ENCODE results near the gene PRKCA. TPM values are rescaled to one million over a fixed set of nuclear protein-coding genes. Genes with fewer than 3 reads are reported as not detected.

The PRKCA gene
- total and polyA plus RNA-seq, 10 of the 15 experiments (the other 5 are each of a cell fraction or from before 2014, with no cell fraction given), result 0.11 to 14.6 (median 0.72) TPM

DNA sequence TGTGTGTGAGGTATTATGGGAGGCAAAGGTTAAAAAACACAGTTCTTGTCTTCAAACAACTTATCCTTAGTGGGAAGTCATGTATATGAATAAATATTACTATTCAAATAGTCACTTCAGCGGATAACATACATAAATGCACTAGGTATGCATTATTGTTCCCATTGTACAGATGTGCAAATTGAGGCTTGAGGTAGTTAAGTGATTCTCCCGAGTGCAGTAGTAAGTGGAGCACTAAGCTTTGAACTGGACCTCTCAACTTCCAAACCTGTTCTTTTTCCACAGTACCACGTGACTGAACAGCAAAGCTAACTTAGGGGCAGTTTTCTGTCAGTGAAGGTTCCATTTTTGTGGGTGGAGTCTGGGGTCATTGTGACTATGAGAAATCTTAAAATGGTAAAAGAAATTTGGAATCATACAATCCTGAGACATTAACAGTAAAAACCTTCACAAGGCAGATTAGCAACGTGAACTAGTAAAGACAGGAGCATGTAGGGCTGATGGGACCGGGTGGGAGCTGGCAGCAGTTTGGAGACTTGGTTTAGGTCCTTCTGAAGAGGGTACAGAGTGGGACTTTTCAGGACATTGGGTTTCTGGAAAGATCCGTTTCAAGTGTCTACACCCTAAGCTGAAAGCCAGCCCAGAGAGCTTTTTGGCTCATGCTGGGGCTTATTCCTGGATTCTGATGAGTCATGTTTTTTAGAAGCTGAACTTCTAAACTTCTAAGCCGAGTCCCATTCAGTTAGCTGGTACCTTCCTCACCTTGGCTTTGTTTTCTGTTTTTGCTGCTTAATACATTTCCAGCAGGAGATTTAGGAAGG lies 204.9 kb downstream of the PRKCA start (continued):
- TF ChIP-seq TBL1XR1 (IDR thresholded peaks at IDR 0.05; ENCODE audit: low read depth, low read length), result no peak

DNA sequence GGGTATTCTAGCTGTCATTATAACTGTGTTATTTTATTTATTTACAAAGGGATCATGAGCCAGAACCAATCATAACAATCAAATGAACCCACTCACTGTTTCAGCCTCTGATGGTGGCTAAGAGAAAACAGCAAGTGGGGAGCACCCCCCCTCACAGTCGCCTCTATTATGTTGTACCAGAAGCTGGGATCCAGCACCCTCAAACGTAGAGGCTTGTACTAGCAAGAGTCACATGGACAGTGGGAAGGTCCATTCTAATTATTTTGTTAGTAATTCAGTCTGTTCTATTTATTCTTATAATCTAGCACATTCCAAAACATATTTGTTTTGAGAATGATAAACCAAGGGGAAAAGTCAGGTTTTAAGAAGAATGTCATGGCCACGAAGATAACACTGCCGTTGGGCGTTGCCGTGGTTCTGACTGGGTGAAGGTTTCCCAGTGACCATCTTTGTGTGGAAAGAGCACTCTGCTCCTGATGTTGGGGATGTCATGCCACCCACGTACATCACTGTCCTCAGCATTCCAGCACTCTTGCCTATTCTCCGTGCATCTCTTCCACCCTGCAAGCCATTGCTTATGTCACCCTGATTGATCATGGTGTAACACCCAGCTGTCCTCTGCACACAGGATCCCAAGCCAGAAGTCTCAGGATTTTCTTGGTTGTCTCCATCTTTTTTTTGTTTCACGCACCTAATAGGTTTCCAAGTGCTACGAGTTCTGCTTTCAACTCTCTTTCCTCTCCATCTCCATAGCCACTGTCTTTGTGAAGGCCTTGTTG lies 205.8 kb downstream of the PRKCA start:
- Histone ChIP-seq H3K9me3 (replicated peaks; ENCODE audit: control insufficient read depth, insufficient read depth, low read length) (no peaks in the 10 kb centered on the region), H3K79me2 (ENCODE audit: control insufficient read depth, insufficient read depth, low read length) (no peaks in the 10 kb centered on the region), H3K27ac (ENCODE audit: control insufficient read depth, insufficient read depth) (no peak overlapping the region), H3K4me1 (ENCODE audit: control insufficient read depth, insufficient read depth, low read length) (no peaks in the 10 kb centered on the region), H3K36me3 (ENCODE audit: control insufficient read depth in 2 of 2, insufficient read depth in 2 of 2, low read length in 1 of 2) (no peaks in the 10 kb centered on the region), H4K20me1 (ENCODE audit: control insufficient read depth, insufficient read depth) (no peaks in the 10 kb centered on the region), H3K9ac (ENCODE audit: control insufficient read depth, insufficient read depth, low read length) (no peak overlapping the region), H2AFZ (ENCODE audit: control insufficient read depth, low read depth, low read length) (no peak overlapping the region), H3K4me2 (ENCODE audit: control insufficient read depth, insufficient read depth) (no peak overlapping the region), H3K4me3 (no peak overlapping the region), H3K27me3 (replicated peaks in 1 of 2; ENCODE audit: control insufficient read depth in 2 of 2, insufficient read depth in 2 of 2, low read length in 1 of 2) (no peaks in the 10 kb centered on the region)
- in situ Hi-C loops (cut with MboI), result no loop called here
- RAD21 ChIA-PET (ENCODE audit: unreplicated experiment), result no interaction called here
- TF ChIP-seq SMARCA5 (IDR thresholded peaks at IDR 0.05), result no peak
- no peak for TF ChIP-seq MYB (IDR thresholded peaks at IDR 0.05; ENCODE audit: borderline replicate concordance, low read depth, low read length)
- TF ChIP-seq HDAC6 (IDR thresholded peaks at IDR 0.05; ENCODE audit: unreplicated experiment), result no peak
- TF ChIP-seq, protein P1, sequence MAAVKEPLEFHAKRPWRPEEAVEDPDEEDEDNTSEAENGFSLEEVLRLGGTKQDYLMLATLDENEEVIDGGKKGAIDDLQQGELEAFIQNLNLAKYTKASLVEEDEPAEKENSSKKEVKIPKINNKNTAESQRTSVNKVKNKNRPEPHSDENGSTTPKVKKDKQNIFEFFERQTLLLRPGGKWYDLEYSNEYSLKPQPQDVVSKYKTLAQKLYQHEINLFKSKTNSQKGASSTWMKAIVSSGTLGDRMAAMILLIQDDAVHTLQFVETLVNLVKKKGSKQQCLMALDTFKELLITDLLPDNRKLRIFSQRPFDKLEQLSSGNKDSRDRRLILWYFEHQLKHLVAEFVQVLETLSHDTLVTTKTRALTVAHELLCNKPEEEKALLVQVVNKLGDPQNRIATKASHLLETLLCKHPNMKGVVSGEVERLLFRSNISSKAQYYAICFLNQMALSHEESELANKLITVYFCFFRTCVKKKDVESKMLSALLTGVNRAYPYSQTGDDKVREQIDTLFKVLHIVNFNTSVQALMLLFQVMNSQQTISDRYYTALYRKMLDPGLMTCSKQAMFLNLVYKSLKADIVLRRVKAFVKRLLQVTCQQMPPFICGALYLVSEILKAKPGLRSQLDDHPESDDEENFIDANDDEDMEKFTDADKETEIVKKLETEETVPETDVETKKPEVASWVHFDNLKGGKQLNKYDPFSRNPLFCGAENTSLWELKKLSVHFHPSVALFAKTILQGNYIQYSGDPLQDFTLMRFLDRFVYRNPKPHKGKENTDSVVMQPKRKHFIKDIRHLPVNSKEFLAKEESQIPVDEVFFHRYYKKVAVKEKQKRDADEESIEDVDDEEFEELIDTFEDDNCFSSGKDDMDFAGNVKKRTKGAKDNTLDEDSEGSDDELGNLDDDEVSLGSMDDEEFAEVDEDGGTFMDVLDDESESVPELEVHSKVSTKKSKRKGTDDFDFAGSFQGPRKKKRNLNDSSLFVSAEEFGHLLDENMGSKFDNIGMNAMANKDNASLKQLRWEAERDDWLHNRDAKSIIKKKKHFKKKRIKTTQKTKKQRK (IDR thresholded peaks at IDR 0.05; ENCODE audit: low read depth, low read length), result no peak
- no peak for TF ChIP-seq POU2F2 (IDR thresholded peaks at IDR 0.05; ENCODE audit: borderline replicate concordance, low read depth, low read length)
- TF ChIP-seq RELA (IDR thresholded peaks at IDR 0.05; ENCODE audit: borderline replicate concordance, partially characterized antibody), result no peak
- no peak for TF ChIP-seq TCF3 (IDR thresholded peaks at IDR 0.05; ENCODE audit: borderline replicate concordance, insufficient read depth, low read depth, low read length)
- TF ChIP-seq TCF7 (IDR thresholded peaks at IDR 0.05; ENCODE audit: borderline replicate concordance), result no peak
- no peak for TF ChIP-seq ZNF207 (IDR thresholded peaks at IDR 0.05; ENCODE audit: borderline replicate concordance)
- TF ChIP-seq, protein P2, sequence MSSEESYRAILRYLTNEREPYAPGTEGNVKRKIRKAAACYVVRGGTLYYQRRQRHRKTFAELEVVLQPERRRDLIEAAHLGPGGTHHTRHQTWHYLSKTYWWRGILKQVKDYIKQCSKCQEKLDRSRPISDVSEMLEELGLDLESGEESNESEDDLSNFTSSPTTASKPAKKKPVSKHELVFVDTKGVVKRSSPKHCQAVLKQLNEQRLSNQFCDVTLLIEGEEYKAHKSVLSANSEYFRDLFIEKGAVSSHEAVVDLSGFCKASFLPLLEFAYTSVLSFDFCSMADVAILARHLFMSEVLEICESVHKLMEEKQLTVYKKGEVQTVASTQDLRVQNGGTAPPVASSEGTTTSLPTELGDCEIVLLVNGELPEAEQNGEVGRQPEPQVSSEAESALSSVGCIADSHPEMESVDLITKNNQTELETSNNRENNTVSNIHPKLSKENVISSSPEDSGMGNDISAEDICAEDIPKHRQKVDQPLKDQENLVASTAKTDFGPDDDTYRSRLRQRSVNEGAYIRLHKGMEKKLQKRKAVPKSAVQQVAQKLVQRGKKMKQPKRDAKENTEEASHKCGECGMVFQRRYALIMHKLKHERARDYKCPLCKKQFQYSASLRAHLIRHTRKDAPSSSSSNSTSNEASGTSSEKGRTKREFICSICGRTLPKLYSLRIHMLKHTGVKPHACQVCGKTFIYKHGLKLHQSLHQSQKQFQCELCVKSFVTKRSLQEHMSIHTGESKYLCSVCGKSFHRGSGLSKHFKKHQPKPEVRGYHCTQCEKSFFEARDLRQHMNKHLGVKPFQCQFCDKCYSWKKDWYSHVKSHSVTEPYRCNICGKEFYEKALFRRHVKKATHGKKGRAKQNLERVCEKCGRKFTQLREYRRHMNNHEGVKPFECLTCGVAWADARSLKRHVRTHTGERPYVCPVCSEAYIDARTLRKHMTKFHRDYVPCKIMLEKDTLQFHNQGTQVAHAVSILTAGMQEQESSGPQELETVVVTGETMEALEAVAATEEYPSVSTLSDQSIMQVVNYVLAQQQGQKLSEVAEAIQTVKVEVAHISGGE (CRISPR knock-in tag; IDR thresholded peaks at IDR 0.05), result no peak
- TF ChIP-seq SRF (IDR thresholded peaks at IDR 0.05; ENCODE audit: low read depth in 2 of 2, low read length in 2 of 2), result no peak
- CTCF ChIA-PET, result interaction anchor here (0.9 to 1.2 kb wide), 2 partner anchors 8 to 24 kb away, joined by 4 to 5 read pairs; no protein-coding TSS in a partner anchor
- POLR2A ChIA-PET, result interaction anchor here (0.8 to 1.5 kb wide), 2 partner anchors 8 to 30 kb away, joined by 3 to 4 read pairs; no protein-coding TSS in a partner anchor
- SMC1A ChIA-PET (ENCODE audit: uncharacterized antibody, unreplicated experiment), result interaction anchor here (0.6 to 0.7 kb wide), 2 partner anchors 38 to 391 kb away, joined by 3 read pairs; no protein-coding TSS in a partner anchor
- intact Hi-C loops (cut with micrococcal nuclease; ENCODE audit: unreplicated experiment), result no loop called here
- ATAC-seq, result no peak
- no TSS peak for BruUV-seq (replicated peaks)
- WGBS (ENCODE audit: insufficient coverage, insufficient replicate concordance, low lambda C conversion rate, missing lambda C conversion rate), result 34% methylated on average over 10 of the region's 10 CpGs
- DNase-seq (ENCODE audit: low read depth, low spot score), result no peak
- FAIRE-seq, result no peak

All from GM12878 (cell line).